Activated CD4-positive, alpha-beta T cell treated with anti-CD3 and anti-CD28 coated beads for 36 hours (primary cell): ENCODE results near the gene MTMR3. TPM values are rescaled to one million over a fixed set of nuclear protein-coding genes. Genes with fewer than 3 reads are reported as not detected.
"Not testable (repeated sequence)": the region's sequence is repeated elsewhere in the genome, so short reads cannot be mapped to it uniquely, and the experiment has no call there.

ENCODE experiments used
- ATAC-seq: fragments of 200-7000 bp; cut with Tn5 transposase; one replicate; pipeline ENCODE4 v1.10.0; 2021; ENCODE audit warnings: mild to moderate bottlenecking, moderate library complexity
- CTCF ChIA-PET: fragments of 350-600 bp; sonication (Branson Sonifier 250); formaldehyde crosslinking; loops from one replicate; lab custom pipeline; 2021; ENCODE audit warnings: antibody characterized with exemption; lab: Charles Lee
- POLR2A ChIA-PET: fragments of 350-600 bp; sonication (Branson Sonifier 250); formaldehyde crosslinking; loops from one replicate; lab custom pipeline; 2021; ENCODE audit warnings: antibody characterized with exemption, inconsistent platforms; lab: Charles Lee
- DNase-seq: peaks from one replicate; pipeline ENCODE4 v3.0.0-alpha.2; 2020
- H3K27ac Mint-ChIP-seq: one replicate; pipeline ENCODE4 v1.8.0; 2021; ENCODE audit warnings: mixed read lengths
- H3K27me3 Mint-ChIP-seq: one replicate; pipeline ENCODE4 v1.8.0; 2021; ENCODE audit warnings: mixed read lengths
- H3K36me3 Mint-ChIP-seq: one replicate; pipeline ENCODE4 v1.8.0; 2021; ENCODE audit warnings: low read depth, mixed read lengths
- H3K4me1 Mint-ChIP-seq: one replicate; pipeline ENCODE4 v1.8.0; 2021; ENCODE audit warnings: mixed read lengths
- H3K4me3 Mint-ChIP-seq: one replicate; pipeline ENCODE4 v1.8.0; 2021; ENCODE audit warnings: mild to moderate bottlenecking, moderate library complexity, mixed read lengths
- H3K9me3 Mint-ChIP-seq: one replicate; pipeline ENCODE4 v1.8.0; 2021; ENCODE audit warnings: low read depth, mixed read lengths
- intact Hi-C, 2 experiments: fragments of 100-400 bp; cut with DNase I in 1 of 2; cut with micrococcal nuclease in 1 of 2; formaldehyde crosslinking; loops; one replicate each; pipeline versions ENCODE4 v1.14.2 to v1.15.1; 2022 to 2024; cut with DNase I, micrococcal nuclease
- total RNA-seq, 2 experiments: library from RNA; stranded (reverse); gene quantifications; one replicate each; pipeline ENCODE4 v1.2.3, GENCODE V29; 2021

Gene MTMR3
- total RNA-seq, 2 experiments from 2014 or later: 19.2 to 22.8 TPM

- intact Hi-C loops: no loop called here
- DNase-seq (no peak), ATAC-seq (no peak)
- ChIA-PET CTCF (interaction anchor here (0.6 kb wide), 1 partner anchor 577 kb away, joined by 3 read pairs; no protein-coding TSS in a partner anchor), POLR2A (no interaction called here)
- Mint-ChIP-seq H3K9me3 (no peaks in the 10 kb centered on the region), H3K4me1 (peaks cover 11% of the 10 kb centered on the region), H3K36me3 (no peaks in the 10 kb centered on the region), H3K27ac (no peak overlapping the region), H3K4me3 (no peak overlapping the region), H3K27me3 (no peaks in the 10 kb centered on the region)
These were observed 165.7 kb downstream of the MTMR3 start for GRCh38 chr22:30048681-30049080.

- ChIA-PET POLR2A (no interaction called here), CTCF (interaction anchor here (1.6 kb wide), 1 partner anchor 216 kb away, joined by 7 read pairs; the partner anchor contains the start of gene ASCC2)
- H3K4me3 Mint-ChIP-seq: no peak overlapping the region
- H3K4me1 Mint-ChIP-seq: no peaks in the 10 kb centered on the region
- no peak overlapping the region for H3K27ac Mint-ChIP-seq
- no peaks in the 10 kb centered on the region for H3K27me3 Mint-ChIP-seq
- no peak for DNase-seq
- ATAC-seq: no peak
- H3K9me3 Mint-ChIP-seq: peaks cover 11% of the 10 kb centered on the region
- intact Hi-C loops: no loop called here
- peaks cover 2% of the 10 kb centered on the region for H3K36me3 Mint-ChIP-seq
These were observed 171.2 kb downstream of the MTMR3 start for GRCh38 chr22:30054067-30054763.

DNA sequence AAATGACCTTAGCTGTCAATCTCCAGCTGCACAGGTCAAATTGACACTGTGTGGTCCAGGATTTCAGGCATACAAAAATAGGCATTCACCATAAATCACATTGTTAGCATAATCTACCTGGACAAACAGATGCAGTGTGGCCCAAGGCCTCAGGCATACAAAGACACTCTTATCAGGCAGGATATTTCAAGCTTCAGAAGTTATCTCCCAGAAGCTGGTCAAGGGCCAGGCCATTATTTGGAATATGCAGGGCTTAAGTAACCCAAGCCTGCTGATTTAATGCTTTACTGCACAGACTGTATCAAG, 171.7 kb downstream of the MTMR3 start:
- ChIA-PET POLR2A (no interaction called here), CTCF (interaction anchor here (1.6 kb wide), 1 partner anchor 217 kb away, joined by 7 read pairs; the partner anchor contains the start of gene ASCC2)
- DNase-seq (no peak), ATAC-seq (no peak)
- peaks cover 2% of the 10 kb centered on the region for H3K36me3 Mint-ChIP-seq
- H3K9me3 Mint-ChIP-seq: peaks cover 11% of the 10 kb centered on the region
- no peak overlapping the region for H3K27ac Mint-ChIP-seq
- H3K4me3 Mint-ChIP-seq: no peak overlapping the region
- no peaks in the 10 kb centered on the region for H3K4me1 Mint-ChIP-seq
- intact Hi-C loops: no loop called here
- H3K27me3 Mint-ChIP-seq: no peaks in the 10 kb centered on the region

- ChIA-PET POLR2A (no interaction called here), CTCF (interaction anchor here (0.8 kb wide), 1 partner anchor 32 kb away, joined by 3 read pairs; no protein-coding TSS in a partner anchor)
- no peak overlapping the region for H3K27ac Mint-ChIP-seq
- H3K4me3 Mint-ChIP-seq: no peak overlapping the region
- no peaks in the 10 kb centered on the region for H3K27me3 Mint-ChIP-seq
- intact Hi-C loops: no loop called here
- peaks cover 2% of the 10 kb centered on the region for H3K36me3 Mint-ChIP-seq
- no peaks in the 10 kb centered on the region for H3K4me1 Mint-ChIP-seq
- H3K9me3 Mint-ChIP-seq: peaks cover 11% of the 10 kb centered on the region
- no peak for DNase-seq
- no peak for ATAC-seq
These were observed 173.0 kb downstream of the MTMR3 start for GRCh38 chr22:30056015-30056414.

GRCh38 chr22:30057375-30057774, 174.4 kb downstream of the MTMR3 start:
- CTCF ChIA-PET: interaction anchor here (0.9 to 1.4 kb wide), 2 partner anchors 31 to 357 kb away, joined by 3 read pairs; no protein-coding TSS in a partner anchor
- H3K27me3 Mint-ChIP-seq: no peaks in the 10 kb centered on the region
- POLR2A ChIA-PET: no interaction called here
- intact Hi-C loops: no loop called here
- DNase-seq (no peak), ATAC-seq (no peak)
- peaks cover 12% of the 10 kb centered on the region for H3K9me3 Mint-ChIP-seq
- no peak overlapping the region for H3K27ac Mint-ChIP-seq
- peaks cover 2% of the 10 kb centered on the region for H3K36me3 Mint-ChIP-seq
- no peak overlapping the region for H3K4me3 Mint-ChIP-seq
- no peaks in the 10 kb centered on the region for H3K4me1 Mint-ChIP-seq

- H3K4me3 Mint-ChIP-seq, CTCF ChIA-PET: not testable (repeated sequence)
These were observed 176.5 kb downstream of the MTMR3 start for GRCh38 chr22:30059346-30060020.

GRCh38 chr22:30061094-30061493, 178.1 kb downstream of the MTMR3 start:
- intact Hi-C loops, H3K36me3 Mint-ChIP-seq, H3K4me3 Mint-ChIP-seq, CTCF ChIA-PET, ATAC-seq, H3K27ac Mint-ChIP-seq, DNase-seq, POLR2A ChIA-PET, H3K4me1 Mint-ChIP-seq, H3K27me3 Mint-ChIP-seq: not testable (repeated sequence)
- H3K9me3 Mint-ChIP-seq: peaks cover 23% of the 10 kb centered on the region

More at GRCh38 chr22:30059346-30060020, 176.5 kb downstream of the MTMR3 start:
- ATAC-seq, H3K4me1 Mint-ChIP-seq, H3K27me3 Mint-ChIP-seq, DNase-seq, H3K27ac Mint-ChIP-seq, H3K36me3 Mint-ChIP-seq, intact Hi-C loops, POLR2A ChIA-PET: not testable (repeated sequence)
- H3K9me3 Mint-ChIP-seq: peaks cover 20% of the 10 kb centered on the region

GRCh38 chr22:30062259-30062658, 179.3 kb downstream of the MTMR3 start:
- Mint-ChIP-seq H3K36me3 (no peaks in the 10 kb centered on the region), H3K9me3 (peaks cover 19% of the 10 kb centered on the region), H3K27ac (no peak overlapping the region), H3K4me1 (no peaks in the 10 kb centered on the region), H3K4me3 (no peak overlapping the region), H3K27me3 (peaks cover 9% of the 10 kb centered on the region)
- no peak for DNase-seq
- ATAC-seq: no peak
- intact Hi-C loops: no loop called here
- POLR2A ChIA-PET: no interaction called here
- CTCF ChIA-PET: no interaction called here

DNA sequence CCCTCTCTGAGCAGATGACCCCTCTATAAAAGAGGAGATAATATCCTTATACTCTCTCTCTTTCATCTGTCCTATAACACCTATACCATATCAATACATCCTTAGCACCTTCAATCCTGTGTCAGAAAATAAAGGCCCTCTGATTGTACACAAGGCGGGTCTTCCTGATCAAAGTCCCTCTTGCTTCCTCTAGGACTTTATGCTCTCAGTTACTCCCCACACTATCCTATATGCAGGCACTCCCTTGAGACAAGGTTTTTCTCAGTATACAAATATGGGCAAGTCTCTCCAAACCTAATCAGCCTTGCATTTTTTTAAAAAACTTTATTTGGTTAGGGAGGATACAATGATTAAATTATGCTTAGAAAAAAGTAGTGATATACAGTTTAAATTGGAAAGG, 180.0 kb downstream of the MTMR3 start:
- intact Hi-C loops: no loop called here
- ChIA-PET POLR2A (no interaction called here), CTCF (no interaction called here)
- Mint-ChIP-seq H3K36me3 (no peaks in the 10 kb centered on the region), H3K9me3 (peaks cover 16% of the 10 kb centered on the region), H3K4me1 (no peaks in the 10 kb centered on the region), H3K27me3 (peaks cover 9% of the 10 kb centered on the region), H3K27ac (no peak overlapping the region), H3K4me3 (no peak overlapping the region)
- no peak for DNase-seq
- no peak for ATAC-seq

GRCh38 chr22:30064172-30064571, 181.2 kb downstream of the MTMR3 start:
- DNase-seq (no peak), ATAC-seq (no peak)
- Mint-ChIP-seq H3K9me3 (peaks cover 12% of the 10 kb centered on the region), H3K27me3 (peaks cover 9% of the 10 kb centered on the region), H3K27ac (no peak overlapping the region), H3K4me1 (no peaks in the 10 kb centered on the region), H3K36me3 (no peaks in the 10 kb centered on the region), H3K4me3 (no peak overlapping the region)
- intact Hi-C loops: no loop called here
- POLR2A ChIA-PET: interaction anchor here (0.6 kb wide), 1 partner anchor 13 kb away, joined by 3 read pairs; no protein-coding TSS in a partner anchor
- CTCF ChIA-PET: interaction anchor here (0.6 kb wide), 1 partner anchor 128 kb away, joined by 3 read pairs; no protein-coding TSS in a partner anchor

DNA sequence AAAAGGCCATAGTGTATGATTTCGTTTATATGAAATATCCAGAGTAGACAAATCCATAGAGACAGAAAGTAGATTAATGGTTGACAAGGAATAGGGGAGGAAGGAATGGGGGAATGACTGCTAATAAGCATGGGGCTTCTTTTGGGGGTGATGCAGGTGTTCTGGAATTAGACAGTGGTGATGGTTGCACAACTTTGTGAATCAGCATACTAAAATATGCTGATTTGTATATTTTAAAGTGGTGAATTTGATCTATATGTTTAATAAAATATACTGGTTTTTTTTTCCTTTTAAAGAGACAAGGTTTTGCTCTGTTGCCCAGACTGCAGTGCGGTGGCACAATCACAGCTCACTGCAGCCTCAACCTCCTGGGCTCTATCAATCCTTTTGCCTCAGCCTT, 190.8 kb downstream of the MTMR3 start:
- Mint-ChIP-seq H3K9me3 (no peaks in the 10 kb centered on the region), H3K4me3 (no peak overlapping the region)
- CTCF ChIA-PET: no interaction called here

DNA sequence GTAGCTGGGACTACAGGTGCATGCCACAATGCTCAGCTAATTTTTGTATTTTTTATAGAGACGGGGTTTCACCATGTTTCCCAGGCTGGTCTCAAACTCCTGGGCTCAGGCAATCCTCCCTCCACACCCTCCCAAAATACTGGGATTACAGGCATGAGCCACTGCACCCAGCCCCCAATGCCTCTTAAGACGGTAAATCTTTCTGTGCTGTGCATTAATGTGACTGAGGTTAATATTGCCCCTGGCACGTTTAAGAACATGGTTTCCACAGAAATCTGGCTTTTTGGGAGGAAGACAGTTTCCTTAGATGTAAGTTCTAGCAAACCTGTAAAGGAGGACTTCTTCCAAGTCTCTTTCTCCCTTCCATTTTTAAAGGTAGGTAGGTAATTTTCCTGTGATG, 191.2 kb downstream of the MTMR3 start:
- CTCF ChIA-PET: no interaction called here
- no peak overlapping the region for H3K27ac Mint-ChIP-seq
- no peak for DNase-seq
- intact Hi-C loops: no loop called here
- no peaks in the 10 kb centered on the region for H3K36me3 Mint-ChIP-seq
- H3K9me3 Mint-ChIP-seq: no peaks in the 10 kb centered on the region
- peaks cover 1% of the 10 kb centered on the region for H3K27me3 Mint-ChIP-seq
- ATAC-seq: no peak
- H3K4me1 Mint-ChIP-seq: peaks cover 12% of the 10 kb centered on the region
- POLR2A ChIA-PET: no interaction called here
- H3K4me3 Mint-ChIP-seq: no peak overlapping the region

More for the DNA sequence above, 190.8 kb downstream of the MTMR3 start:
- POLR2A ChIA-PET: no interaction called here
- Mint-ChIP-seq H3K4me1 (peaks cover 8% of the 10 kb centered on the region), H3K27me3 (peaks cover 1% of the 10 kb centered on the region), H3K27ac (no peak overlapping the region), H3K36me3 (no peaks in the 10 kb centered on the region)
- DNase-seq (no peak), ATAC-seq (no peak)
- intact Hi-C loops: no loop called here
